ENCODE data around the gene PTPN11.
"Not testable (repeated sequence)": the region's sequence is repeated elsewhere in the genome, so short reads cannot be mapped to it uniquely, and the experiment has no call there.

Gene PTPN11

GRCh38 chr12:112518365-112518735 lies 99.6 kb downstream of the PTPN11 start:
- ATAC-seq = no peak

- ATAC-seq = not testable (repeated sequence)
Measured at GRCh38 chr12:112519841-112520340, 101.1 kb downstream of the PTPN11 start.

- ATAC-seq = no peak
Measured at GRCh38 chr12:112523856-112524255, 105.1 kb downstream of the PTPN11 start.

- ATAC-seq = no peak
Measured at GRCh38 chr12:112524269-112524668, 105.5 kb downstream of the PTPN11 start.

- no peak for ATAC-seq
Measured at GRCh38 chr12:112524676-112525425, 106.1 kb downstream of the PTPN11 start.

GRCh38 chr12:112525426-112525809 lies 106.7 kb downstream of the PTPN11 start:
- ATAC-seq = no peak

- ATAC-seq = no peak
Measured at GRCh38 chr12:112527082-112527481, 108.3 kb downstream of the PTPN11 start.

GRCh38 chr12:112527501-112527900 lies 108.8 kb downstream of the PTPN11 start:
- ATAC-seq = no peak

GRCh38 chr12:112528521-112528920 lies 109.8 kb downstream of the PTPN11 start:
- no peak for ATAC-seq

- no peak for ATAC-seq
Measured at GRCh38 chr12:112530941-112531340, 112.2 kb downstream of the PTPN11 start.

- ATAC-seq = no peak
Measured at GRCh38 chr12:112532106-112532505, 113.4 kb downstream of the PTPN11 start.

GRCh38 chr12:112533528-112533927 lies 114.8 kb downstream of the PTPN11 start:
- no peak for ATAC-seq

GRCh38 chr12:112535017-112535416 lies 116.3 kb downstream of the PTPN11 start:
- no peak for ATAC-seq

GRCh38 chr12:112535637-112536366 lies 117.1 kb downstream of the PTPN11 start:
- ATAC-seq = no peak

GRCh38 chr12:112536367-112536730 lies 117.6 kb downstream of the PTPN11 start:
- no peak for ATAC-seq

- no peak for ATAC-seq
Measured at GRCh38 chr12:112537710-112538396, 119.1 kb downstream of the PTPN11 start.

- ATAC-seq = no peak
Measured at GRCh38 chr12:112538740-112539139, 120.0 kb downstream of the PTPN11 start.

GRCh38 chr12:112539221-112539620 lies 120.5 kb downstream of the PTPN11 start:
- no peak for ATAC-seq

GRCh38 chr12:112540021-112540420 lies 121.3 kb downstream of the PTPN11 start:
- ATAC-seq = no peak

GRCh38 chr12:112543751-112544150 lies 125.0 kb downstream of the PTPN11 start:
- ATAC-seq = no peak

- no peak for ATAC-seq
Measured at GRCh38 chr12:112546339-112546738, 127.6 kb downstream of the PTPN11 start.

GRCh38 chr12:112546996-112547395 lies 128.2 kb downstream of the PTPN11 start:
- ATAC-seq = no peak

- ATAC-seq = no peak
Measured at GRCh38 chr12:112549031-112549430, 130.3 kb downstream of the PTPN11 start.

GRCh38 chr12:112551681-112552080 lies 132.9 kb downstream of the PTPN11 start:
- ATAC-seq = no peak
